ENCODE results near the gene SOAT1.

SOAT1 gene

DNA sequence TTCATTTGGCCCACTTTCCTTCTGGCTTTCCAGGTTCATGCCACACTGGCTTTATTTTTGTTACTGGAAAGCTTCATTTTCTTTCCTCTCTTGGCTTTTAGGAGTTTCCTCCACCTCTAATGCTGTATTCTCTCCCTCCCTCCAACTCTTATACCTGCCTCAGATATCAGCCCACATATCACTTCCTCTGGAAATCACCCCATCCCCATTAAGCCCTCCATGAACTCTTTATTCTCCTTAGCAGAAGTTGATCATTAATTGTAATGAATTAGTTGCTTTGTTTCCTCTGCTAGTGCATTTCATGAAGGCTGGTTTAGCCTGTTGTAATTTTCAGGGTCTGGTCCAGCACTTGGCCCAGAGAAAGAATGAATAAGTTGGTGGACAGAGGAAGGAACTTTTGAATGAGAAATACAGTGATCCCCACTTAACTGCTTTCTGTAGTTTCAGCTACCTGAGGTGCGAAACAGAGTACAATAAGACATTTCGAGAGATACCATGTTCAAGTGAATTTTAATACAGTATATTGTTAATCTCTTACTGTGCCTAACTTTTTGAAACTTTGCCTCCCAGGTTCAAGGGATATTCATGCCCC is 1.7 kb downstream of the SOAT1 start:
- TF ChIP-seq, protein P1, sequence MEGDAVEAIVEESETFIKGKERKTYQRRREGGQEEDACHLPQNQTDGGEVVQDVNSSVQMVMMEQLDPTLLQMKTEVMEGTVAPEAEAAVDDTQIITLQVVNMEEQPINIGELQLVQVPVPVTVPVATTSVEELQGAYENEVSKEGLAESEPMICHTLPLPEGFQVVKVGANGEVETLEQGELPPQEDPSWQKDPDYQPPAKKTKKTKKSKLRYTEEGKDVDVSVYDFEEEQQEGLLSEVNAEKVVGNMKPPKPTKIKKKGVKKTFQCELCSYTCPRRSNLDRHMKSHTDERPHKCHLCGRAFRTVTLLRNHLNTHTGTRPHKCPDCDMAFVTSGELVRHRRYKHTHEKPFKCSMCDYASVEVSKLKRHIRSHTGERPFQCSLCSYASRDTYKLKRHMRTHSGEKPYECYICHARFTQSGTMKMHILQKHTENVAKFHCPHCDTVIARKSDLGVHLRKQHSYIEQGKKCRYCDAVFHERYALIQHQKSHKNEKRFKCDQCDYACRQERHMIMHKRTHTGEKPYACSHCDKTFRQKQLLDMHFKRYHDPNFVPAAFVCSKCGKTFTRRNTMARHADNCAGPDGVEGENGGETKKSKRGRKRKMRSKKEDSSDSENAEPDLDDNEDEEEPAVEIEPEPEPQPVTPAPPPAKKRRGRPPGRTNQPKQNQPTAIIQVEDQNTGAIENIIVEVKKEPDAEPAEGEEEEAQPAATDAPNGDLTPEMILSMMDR (conservative IDR thresholded peaks at IDR 0.05) = no peak
- TF ChIP-seq ZFX (IDR thresholded peaks at IDR 0.05) = no peak
- no peak overlapping the region for H3K27ac ChIP-seq

GRCh38 chr1:179296356-179297104 is 2.9 kb downstream of the SOAT1 start:
- no peak for TF ChIP-seq ZFX (IDR thresholded peaks at IDR 0.05)
- TF ChIP-seq, protein P1 (conservative IDR thresholded peaks at IDR 0.05) = no peak
- H3K27ac ChIP-seq = no peak overlapping the region; the same call in 1 of the 2 replicates

DNA sequence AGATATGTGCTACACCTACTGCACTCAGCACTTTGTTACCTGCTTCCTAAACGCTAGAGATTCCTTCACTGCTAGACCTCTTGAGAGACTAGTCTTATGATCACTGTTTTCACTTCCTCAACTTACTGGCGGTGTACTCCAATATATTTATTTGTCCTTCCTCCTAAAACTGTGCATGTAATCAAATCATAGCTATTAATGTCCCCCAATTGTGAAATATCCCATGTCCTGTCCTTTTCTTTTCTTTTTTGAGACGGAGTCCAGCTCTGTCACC is 3.4 kb downstream of the SOAT1 start:
- peak overlapping the region; percentile 49 for H3K27ac ChIP-seq
- TF ChIP-seq, protein P1 (conservative IDR thresholded peaks at IDR 0.05) = no peak

- H3K27ac ChIP-seq = no peak overlapping the region
- TF ChIP-seq ZFX (IDR thresholded peaks at IDR 0.05) = no peak
- TF ChIP-seq, protein P1 (conservative IDR thresholded peaks at IDR 0.05) = no peak
Measured at GRCh38 chr1:179298952-179299351, 5.4 kb downstream of the SOAT1 start.

DNA sequence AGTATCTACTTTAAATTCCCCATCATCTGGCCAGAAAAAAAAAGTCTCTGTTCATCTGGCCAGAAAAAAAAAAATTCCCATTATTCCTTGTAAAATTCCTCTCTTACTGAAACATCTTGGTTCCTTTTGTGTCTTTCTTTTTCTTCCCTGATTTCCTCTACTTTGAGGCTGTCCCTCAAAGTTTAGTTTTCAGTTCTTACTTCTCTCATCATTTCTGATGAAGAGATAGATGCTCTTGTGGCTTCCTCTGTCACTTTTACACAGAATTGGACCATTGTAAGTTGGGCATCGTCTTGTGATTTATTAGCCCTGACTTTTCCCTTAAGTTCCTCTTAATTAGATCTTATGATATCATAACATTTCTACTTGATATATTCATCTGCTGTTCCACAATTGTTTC is 6.5 kb downstream of the SOAT1 start:
- no peak overlapping the region for H3K27ac ChIP-seq
- TF ChIP-seq, protein P1 (conservative IDR thresholded peaks at IDR 0.05) = no peak
- no peak for TF ChIP-seq ZFX (IDR thresholded peaks at IDR 0.05)

- no peak for TF ChIP-seq ZFX (IDR thresholded peaks at IDR 0.05)
- TF ChIP-seq, protein P1 (conservative IDR thresholded peaks at IDR 0.05) = no peak
- no peak overlapping the region for H3K27ac ChIP-seq
Measured at GRCh38 chr1:179302070-179302469, 8.5 kb downstream of the SOAT1 start.

GRCh38 chr1:179303200-179303785 is 9.7 kb downstream of the SOAT1 start:
- no peak overlapping the region for H3K27ac ChIP-seq
- TF ChIP-seq, protein P1 (conservative IDR thresholded peaks at IDR 0.05) = no peak
- no peak for TF ChIP-seq ZFX (IDR thresholded peaks at IDR 0.05)

Data from C4-2B (cell line).